Measurements from ENCODE around the gene PRCD.

The PRCD gene

DNA sequence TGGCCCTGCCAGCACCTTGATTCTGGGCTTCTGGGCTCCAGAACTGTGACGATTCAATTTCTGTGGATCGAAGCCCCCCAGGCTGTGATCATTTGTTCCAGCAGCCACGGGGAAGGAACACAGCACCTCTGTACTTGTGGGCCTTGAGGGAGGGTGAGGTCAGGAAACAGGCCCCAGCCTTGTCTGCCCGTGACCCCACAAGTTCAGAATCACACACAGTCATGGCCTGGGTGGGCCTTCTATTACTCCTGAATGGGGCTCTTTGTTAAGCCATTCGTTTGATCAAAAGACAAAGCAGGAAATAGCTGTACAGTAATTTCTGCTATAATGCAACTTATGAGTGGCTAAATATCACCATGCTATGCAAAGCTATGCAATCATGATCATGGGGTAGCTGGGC, 35.7 kb downstream of the PRCD start:
- DNase-seq: no peak

DNA sequence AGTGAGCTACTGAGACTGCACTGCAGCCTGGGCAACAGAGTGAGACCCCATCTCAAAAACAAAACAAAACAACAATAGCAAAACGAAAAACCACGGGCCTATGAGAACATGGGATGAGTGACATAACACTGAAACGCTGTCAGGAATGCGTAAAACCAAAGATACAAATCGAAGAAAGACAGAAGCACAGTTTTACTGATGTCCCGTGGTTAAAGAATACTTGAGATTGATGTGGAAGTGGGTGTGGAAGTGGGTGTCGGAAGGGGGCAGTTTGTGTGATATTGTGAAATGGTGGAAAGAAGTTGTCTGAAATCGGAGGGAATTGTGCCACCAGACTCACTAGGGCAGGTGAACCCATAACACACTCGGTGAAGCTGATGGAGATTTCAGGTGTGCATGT, 36.3 kb downstream of the PRCD start:
- DNase-seq: no peak

DNA sequence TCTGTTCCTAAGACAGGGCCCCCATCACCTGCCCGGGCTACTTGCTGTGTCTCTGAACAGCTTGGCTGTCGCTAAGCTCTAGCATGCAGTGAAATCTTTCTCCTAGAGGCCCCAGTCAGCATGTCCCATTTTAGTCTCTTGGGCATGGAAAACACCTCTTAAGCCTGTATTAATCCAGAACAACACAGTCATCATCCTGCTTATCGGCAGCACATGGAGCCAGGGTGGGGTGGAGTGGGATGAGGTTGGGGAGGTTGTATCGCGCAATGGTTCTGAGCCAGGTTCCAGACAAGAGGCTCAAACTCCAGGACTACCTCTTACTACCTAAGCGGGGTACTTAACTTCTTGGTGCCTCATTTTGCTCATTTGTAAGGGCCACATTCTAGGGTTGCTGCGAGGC, 38.0 kb downstream of the PRCD start:
- no peak for DNase-seq

DNA sequence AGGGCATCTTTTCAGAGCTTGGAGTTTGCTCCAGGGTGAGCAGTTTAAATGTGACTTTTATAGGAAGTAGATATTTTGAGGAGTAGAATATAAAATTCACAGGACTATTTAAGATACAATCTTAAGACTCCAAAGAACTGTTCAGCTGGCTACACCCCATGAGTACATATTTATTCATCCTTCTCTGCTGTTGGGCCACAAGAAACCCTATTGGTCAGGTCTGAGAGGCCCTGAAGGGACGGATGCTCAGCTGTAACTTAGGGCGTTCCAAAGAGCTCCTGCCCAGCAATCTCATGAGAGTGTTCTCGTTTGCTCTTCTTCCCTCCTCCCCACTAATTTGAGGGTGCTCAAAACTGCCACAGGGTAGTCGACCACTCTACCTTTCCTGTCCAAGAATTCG, 38.5 kb downstream of the PRCD start:
- no peak for DNase-seq

DNA sequence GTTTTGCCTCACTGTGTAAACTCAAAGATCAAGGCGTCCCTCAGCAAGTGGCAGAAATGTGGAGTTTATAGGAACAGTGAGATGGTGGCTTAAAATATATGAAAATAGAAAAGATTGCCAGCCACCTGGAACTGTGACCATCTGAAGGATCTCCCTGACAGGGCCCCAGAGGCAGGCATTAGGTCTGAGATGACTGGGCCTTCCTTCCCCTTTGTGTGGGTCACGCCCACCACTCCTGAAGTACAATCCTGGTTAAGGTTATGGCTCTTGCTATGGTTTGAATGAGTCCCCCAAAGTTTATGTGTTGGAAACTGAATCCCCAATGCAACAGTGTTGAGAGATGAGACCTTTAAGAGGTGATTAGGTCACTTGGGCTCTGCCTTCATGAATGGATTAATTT, 39.4 kb downstream of the PRCD start:
- DNase-seq: no peak

DNA sequence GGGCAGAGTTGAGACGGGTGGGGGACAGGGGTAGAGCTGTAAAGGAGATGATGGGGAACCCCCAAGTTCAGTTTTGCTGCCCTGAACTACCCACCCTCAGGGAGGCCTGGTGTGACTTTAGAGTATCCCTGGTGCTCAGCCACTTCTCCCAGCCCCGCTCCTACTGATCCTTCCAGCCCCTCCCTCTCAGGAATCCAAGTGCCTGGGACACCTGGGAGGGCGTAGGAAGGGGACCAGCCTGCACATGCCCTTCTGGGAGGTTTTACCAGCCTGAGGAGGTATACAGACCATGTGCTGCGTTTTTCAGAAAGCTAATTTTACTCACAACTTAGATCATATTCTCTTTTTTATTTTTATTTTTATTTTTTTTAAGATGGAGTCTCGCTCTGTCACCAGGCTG, 41.7 kb downstream of the PRCD start:
- DNase-seq: no peak

DNA sequence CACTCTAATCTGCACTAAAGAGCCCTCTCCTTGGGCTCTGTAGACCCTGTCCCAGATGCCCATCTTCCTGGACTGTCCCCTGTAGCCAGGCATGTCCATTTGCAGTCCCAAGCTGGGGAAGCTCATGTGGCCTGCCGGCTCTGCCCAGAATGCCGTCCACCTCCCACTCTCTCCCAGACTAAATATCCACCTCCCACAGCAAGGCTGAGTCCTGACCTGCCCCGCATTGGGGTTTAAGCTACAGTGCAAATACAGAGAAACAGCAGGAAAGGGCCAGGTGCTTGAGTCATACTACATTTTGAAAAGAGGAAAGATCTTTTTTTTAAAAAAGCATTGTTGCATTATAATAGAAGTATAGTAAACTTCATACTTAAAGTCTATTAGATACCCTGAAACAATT, 42.8 kb downstream of the PRCD start:
- no peak for DNase-seq

DNA sequence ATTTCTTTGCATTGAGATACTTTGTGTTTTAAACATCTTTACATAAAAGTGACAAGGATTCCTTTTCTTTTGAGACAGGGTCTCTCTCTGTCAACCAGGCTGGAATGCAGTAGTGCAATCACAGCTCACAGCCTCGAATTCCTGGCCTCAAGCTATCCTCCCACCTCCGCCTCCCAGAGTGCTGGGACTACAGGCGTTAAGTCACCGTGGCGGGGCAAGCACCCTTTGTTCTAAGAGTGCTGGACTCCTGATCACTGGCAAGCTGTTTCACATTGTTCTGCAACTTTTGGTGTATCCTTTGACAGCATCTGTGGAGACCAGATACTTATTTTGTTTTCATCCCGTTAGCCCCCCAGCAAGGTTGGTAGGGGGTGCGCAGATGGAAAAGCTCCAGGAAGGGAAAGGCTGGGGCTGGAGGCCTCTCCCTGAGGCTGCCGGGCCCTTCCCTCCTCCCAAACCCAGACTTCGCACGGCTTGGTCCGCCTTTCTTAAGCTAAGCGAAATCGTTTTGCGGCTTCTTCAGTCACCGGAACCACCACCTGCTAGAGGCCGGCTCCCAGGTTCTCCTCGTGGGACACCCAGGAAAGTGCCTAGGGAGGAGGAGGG, 44.7 kb downstream of the PRCD start:
- DNase-seq: no peak

DNA sequence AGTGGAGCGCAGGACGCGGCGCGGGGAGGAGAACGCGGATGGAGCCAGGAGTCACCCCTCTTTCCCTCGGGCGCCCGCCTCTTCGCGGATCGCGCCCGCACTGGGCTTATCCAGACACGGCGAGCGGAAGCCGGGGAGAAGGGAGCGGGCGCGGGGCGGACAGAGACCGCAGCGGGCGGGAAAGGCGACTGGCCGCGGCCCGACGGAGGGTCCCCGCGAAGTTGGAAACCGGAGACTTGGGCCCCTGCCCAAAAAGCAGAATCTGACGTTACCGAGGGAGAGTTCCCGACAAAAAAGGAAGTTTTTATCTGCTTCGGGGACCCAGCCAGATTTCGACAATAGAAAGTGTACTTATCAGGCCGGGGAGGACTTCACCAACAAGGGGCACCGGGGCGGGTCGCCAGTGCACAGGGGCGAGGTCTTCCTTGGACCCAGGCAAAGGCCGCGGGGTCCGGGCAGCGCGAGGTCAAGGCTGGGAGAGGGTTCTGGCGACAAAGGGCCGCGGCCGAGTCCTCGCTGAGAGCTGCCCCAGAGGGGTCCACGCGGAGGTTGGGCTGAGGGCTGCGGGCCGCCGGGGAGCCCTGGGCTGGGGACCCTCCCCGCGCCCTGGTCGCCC, 45.3 kb downstream of the PRCD start:
- no peak for DNase-seq

DNA sequence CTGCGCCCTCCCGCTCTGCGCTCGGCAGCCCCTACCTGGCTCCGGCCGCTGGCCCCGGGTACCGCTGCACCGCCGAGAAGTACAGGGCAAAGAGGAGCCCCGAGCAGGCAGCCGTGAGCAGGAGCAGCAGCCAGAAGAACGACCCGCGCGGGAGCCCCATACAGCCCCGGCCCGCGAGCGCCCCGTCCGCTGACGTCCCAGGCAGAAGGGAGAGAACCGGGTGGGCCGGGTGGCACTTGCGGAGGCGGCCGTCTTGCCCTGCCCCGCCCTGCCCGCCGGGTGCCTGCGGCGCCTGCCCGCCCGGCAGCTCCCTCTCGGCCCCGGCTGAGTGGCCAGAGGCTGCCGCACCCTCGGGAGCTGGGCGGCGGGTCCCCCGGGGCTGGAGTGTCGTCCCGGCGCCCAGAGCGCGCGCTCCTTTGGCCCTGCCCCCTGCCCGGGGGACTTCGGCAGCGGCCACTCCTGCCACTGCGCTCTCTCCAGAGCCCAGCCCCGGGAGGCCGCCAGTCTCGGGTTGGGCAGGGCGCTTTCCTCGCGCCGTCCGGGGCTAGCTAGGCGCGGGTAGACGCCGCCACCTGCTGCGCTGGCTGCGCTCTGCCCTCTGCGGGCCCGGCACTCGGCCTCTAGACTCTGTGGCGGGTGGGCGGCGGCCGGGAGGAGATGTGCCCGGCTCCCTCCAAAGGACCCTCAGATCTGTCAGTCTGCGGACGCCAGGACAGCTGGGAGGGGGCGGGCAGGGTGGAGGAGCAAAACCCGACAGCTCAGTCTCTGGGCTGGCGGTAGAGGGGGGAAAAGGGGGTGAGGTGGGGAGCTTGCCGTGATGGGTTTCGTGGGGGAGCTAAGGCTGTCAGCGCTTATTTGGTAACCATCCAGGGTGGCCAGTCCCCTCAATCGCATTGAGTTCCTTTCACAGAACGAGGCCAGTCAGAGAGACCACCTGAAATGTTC, 46.1 kb downstream of the PRCD start, which contains the start of gene ST6GALNAC2:
Gene ST6GALNAC2, minus strand, starts transcription at position 212 of the 945 bp plus-strand sequence. Its CDS starts 52 bp downstream, at position 160.
- no peak for DNase-seq

DNA sequence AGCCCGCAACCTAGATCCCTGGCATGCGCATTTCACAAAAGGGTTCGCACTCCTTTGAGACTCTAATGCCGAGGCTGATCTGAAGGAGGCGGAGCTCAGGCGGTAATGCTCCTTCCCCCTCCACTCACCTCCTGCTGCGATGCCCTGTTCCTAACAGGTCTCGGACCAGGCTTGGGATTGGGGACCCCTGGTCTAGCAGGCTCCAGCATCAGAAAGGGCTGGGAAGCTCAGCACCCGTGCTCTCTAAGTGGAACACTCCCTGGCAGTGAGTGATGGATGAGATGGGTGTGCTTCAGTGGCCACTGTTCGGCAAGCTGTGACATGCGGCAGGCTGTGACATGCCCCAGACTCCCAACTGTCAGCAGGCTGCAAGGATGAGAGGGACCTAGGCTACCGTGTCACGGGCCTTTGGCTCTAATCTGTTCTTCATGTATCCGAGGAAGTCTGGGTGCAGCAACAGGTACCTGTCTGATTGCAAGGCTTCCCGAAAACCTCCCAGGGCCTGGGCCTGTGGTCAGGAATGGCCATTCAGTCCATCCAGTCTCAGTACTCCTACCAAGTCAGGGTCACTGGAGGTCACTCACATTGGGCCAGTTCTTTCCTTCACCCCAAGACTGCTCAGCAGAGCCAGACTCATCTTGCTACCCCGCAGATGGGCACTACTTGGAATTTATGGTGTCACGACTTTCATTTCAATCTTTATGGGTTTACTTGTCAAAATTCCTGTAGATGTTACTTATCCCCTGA, 47.1 kb downstream of the PRCD start:
- no peak for DNase-seq

DNA sequence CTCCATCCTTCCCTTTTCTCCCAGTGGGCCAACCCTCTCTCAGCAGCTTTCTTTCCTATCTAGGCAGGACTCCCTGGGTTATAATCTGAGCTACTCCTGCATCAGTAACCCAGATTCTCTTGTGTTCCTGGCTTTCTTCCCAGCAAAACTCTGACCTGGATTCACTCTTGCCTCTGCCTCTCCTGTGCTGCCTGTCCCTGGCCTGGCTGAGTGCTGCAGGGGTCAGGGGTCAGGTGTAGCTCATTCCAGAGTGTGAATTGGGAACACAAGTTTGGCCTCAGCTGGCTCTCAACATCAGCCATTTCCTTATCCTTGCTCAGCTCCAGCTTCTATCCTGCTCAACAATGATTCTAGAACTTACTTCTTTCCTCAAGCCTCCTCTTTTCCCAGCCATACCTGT, 48.3 kb downstream of the PRCD start:
- DNase-seq: no peak

DNA sequence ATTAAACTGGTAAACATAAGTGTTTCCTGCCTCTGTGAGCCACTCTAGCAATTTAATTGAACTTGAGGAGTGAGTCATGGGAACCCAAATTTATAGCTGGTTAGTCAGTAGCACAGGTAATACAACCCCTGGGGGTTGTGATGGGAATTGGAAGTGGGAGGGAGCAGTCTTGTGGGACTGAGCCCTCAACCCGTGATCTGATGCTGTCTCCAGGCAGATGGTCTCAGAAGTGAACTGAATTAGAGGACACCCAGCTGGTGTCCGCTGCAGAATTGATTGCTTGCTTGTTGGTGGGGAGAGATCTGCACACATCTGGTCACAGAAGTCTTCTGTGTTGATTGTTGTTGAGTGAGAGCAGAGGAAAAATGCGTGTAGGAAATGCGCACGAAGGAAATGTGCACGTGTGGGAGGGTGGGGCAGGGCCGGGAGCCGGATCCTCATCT, 53.6 kb downstream of the PRCD start:
- DNase-seq: no peak

DNA sequence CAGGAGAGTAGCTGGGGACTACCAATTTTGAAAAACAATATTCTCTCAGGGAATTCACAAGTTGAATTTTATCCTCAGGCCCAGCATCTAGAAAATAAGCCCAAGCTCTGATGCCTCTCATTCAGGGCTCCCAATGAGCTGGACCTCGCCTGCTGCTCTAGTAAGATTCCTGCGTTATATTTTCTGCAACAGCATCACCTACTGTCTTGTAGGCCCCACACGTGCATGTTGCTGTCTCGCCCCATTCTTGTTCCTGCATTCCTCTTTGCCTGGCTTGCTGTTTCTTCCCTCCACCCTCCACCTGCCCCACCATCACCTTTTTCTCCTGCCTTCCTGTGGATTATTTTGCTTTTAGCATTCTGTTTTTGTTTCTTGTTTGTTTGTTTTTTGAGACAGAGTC, 54.1 kb downstream of the PRCD start:
- DNase-seq: no peak

DNA sequence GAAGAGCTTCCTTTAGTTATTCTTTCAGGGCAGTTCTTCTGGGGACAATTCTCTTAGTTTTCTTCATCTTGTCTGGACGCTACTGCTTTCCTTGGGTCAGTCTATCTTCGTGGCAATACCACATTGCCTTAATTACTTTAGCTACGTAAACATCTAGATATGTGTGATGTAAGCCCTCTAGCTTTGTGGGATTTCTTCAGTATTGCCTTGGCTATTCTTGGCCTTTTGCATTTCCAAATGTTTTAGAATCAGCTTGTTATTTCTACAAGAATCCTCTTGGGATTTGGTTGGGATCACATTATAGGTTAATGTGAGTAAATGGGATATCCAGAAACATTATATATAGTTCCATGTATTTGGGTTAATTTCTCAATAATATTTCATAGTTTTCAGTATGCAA, 54.8 kb downstream of the PRCD start:
- no peak for DNase-seq
